Peyer's patch (tissue), 4 donors: ENCODE measurements around the gene DAAM1.

Experiments
- CTCF ChIP-seq, 6 experiments: fragments of 450-650 bp in 4 of 6; fragments of 200-600 bp in 2 of 6; sonication (generic) in 1 of 6; IDR thresholded peaks; one replicate each; pipeline ENCODE4 v1.5.1; 2017 to 2019; ENCODE audit warnings: antibody characterized with exemption in 6 of 6, mild to moderate bottlenecking in 3 of 6, moderate library complexity in 1 of 6
- POLR2A ChIP-seq, 2 donors: fragments of 450-650 bp; IDR thresholded peaks; one replicate each; pipeline ENCODE4 v1.5.1; 2017; ENCODE audit warnings: antibody characterized with exemption in 2 of 2, mild to moderate bottlenecking in 2 of 2, moderate library complexity in 2 of 2

- TF ChIP-seq CTCF (IDR thresholded peaks at IDR 0.05) (no peak), POLR2A (IDR thresholded peaks at IDR 0.05) (no peak)
Observed at GRCh38 chr14:59208224-59208814, 19.9 kb downstream of the DAAM1 start.
